ENCODE measurements around the gene PSG11.
"Not testable (repeated sequence)": the region's sequence is repeated elsewhere in the genome, so short reads cannot be mapped to it uniquely, and the experiment has no call there.

DNA sequence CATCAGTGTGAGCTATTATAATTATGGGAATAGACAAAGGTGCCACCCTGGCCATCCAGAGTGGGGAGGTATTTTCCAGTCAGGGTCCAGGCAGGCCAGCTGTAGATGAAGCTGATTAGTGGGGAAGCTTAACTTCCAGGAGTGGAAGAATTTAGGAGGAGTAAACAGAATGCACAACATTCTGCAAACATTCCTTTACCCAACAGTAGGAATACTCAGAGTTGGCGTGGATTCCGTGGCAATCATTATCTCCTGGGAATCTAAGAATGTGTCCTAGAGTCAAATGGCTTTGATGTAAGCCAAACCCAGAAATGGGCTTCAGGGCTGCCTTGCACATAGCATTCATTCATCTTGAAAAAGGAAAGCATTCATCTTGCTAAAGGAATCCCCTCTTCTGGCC is 33.2 kb upstream of the PSG11 start:
- not testable (repeated sequence) for TF ChIP-seq CTCF, POLR2A (IDR thresholded peaks at IDR 0.05)

Measured in heart left ventricle (tissue), 13 donors.